ENCODE results near the gene PHYHD1.

Gene PHYHD1
- 0.19 to 1.2 (median 0.94) reads per million in 4 experiments for total RNA-seq

DNA sequence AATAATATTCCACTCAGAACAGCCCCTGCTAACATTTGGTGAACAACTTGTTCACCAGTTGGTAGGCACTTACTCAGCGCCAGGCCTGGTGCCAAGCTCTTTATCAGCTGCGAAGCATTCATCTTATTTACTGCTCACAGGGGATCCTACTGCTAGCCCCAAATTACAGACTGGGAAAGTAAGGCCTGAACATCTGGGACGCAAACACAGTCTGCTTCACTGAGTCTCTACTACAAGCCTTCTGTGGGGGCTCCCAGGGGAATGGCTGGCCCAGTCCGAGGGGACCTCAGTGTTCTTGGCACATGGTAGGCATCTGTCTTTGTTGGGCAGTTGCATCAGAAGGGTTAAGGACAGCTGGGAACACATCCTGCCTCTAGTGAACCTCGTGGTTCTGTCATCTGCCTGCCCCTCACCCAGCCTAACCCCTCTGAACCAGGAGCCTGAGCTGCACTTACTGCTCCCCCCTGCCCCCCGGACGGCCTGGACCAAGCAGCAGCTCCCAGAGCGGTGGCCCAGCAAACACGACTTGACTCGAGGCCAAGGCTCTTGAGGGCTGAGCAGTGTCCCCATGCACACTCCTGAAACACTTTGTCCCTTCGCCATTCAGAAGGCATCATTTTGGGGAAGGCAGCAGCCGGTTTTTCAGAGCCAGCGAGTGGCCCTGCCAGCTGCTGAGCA is at the start of gene PHYHD1:
TSS of gene PHYHD1 (plus strand) at position 602 of the 678 bp plus-strand sequence. CDS start 1,342 bp downstream, outside the sequence.
- DNase-seq: no peak

- no peak for DNase-seq
These were observed 42.9 kb upstream of the PHYHD1 start for GRCh38 chr9:128877852-128878251.

DNA sequence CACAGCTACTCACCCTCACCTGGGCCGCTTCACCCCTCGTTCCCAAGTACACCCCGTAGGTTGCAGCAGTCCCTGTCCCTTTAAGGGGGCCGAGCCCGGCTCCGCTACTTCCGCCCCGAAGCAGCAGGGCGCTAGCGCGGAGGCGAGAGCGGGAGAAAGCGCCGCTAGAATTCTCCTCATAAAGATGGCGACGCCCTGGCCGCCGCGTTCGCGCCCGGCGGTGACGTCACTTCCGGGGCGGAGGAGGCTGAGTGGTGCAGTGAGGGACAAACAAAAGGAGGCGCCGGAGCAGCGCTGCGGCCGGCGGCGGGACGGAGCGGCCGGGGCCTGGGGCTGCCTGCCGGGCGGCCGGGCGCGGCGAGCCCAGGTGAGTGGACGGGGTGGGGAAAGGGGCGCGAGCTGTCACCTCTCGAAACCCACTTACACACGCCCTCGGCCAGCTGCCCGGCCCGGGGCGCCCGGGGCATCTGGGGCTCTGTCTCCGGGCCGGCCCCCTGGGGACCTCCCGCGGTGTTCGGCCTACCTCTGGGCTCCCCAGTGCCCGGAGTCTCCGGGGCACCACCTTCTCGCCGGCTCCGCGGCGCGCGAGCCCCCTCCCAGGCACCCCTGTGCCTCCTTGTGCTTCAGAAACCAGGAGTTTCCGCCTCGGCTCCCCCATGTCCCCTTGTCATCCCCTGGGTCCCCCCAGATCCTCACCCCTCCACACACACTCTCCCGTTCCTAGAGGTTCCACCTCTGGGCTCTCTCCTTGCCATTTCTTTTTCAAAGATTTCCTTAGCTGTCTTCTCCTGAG is 38.7 kb upstream of the PHYHD1 start, which contains the start of the genes KYAT1 and LRRC8A:
TSS of gene KYAT1 (minus strand) at position 67 of the 793 bp plus-strand sequence. CDS start 36,545 bp downstream, outside the sequence.
TSS of gene LRRC8A (plus strand) at position 250 of the 793 bp plus-strand sequence. CDS start 25,032 bp downstream, outside the sequence.
- DNase-seq: peak; percentile 97

DNA sequence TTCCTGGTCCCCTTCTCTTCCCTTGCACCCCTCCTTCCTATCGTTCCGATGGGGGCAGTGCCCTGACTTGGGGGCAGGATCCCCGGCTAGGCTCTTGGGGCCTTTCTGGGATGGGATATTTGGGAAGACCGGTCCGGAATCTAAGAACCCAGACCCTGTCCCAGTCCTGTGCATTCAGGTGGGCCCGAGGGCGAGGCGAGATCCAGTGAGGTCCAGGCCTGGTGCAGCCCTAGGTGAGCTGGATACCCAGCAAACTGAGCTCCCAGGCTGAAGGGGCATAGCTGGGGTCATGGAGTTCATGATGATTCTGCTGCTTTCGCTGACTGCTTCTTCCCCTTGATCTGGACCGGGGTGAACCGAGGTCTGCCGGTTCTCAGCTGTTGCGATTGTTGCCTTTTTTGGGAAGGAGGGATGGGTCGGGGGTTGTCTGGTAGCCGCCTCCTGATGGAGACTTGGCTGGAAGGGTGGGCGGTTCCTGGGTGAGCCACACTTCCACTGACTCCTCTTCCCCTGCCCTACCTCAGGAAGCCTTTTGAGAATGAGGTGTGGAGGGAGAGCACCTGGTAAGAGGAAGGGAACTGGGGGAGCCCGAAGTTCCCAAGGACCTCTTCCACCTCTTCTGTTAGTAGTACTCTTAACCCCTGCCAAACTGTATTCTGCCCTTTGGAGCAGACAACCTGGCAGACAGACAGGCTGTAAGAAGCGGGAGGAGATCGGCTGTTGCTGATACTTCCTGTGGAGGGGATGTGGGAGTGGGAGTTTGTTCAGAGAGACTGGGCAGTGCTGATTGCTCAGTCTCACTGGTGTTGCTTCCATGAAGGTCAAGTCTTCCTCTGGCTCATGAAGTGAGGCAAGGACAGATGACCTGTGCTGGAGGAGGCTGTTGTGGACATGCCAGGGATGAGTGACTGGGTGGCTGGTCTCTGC is 37.8 kb upstream of the PHYHD1 start:
- no peak for DNase-seq

GRCh38 chr9:128884164-128884563 is 36.6 kb upstream of the PHYHD1 start:
- DNase-seq: no peak

DNA sequence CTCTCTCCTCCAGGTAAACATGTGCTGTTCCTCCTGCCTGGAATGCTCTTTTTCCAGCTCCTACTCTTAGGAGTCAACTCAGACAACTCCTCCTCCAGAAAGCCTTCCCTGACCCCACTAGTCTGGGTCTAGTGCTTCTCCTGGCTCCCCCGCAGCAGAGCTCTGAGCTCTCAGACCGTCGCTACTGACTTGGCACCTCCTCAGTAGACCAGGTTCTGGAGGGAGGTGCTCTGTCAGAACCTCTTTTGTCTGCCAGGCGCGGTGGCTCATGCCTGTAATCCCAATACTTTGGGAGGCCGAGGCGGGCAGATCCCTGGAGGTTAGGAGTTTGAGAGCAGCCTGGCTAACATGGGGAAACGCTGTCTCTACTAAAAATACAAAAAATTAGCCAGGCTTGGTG is 35.4 kb upstream of the PHYHD1 start:
- no peak for DNase-seq

- no peak for DNase-seq
These were observed 35.0 kb upstream of the PHYHD1 start for GRCh38 chr9:128885798-128886197.

- DNase-seq: no peak
These were observed 34.4 kb upstream of the PHYHD1 start for GRCh38 chr9:128886211-128886891.

- DNase-seq: no peak
These were observed 33.7 kb upstream of the PHYHD1 start for GRCh38 chr9:128887049-128887448.

- DNase-seq: no peak
These were observed 32.9 kb upstream of the PHYHD1 start for GRCh38 chr9:128887914-128888350.

- DNase-seq: no peak
These were observed 29.2 kb upstream of the PHYHD1 start for GRCh38 chr9:128891321-128892220.

- no peak for DNase-seq
These were observed 28.4 kb upstream of the PHYHD1 start for GRCh38 chr9:128892221-128892921.

DNA sequence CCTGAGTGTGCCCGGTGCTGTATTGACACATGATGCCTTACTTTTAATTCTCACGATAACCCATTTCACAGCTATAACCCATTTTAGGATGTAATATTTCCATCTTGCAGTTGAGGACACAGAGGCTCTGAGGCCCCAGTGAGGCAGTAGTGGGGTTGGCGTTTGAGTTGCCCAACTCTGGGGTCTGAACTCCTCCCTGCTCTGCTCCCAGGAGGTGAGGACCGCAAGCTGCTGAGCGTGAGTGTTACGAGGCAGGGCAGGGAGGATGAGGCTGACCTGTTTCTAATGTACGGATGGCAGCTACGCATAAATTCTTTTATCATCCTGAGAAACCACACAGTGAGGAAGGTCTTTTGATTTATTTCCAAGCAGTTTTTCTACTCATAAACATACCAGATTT is 27.4 kb upstream of the PHYHD1 start:
- no peak for DNase-seq

- DNase-seq: no peak
These were observed 26.0 kb upstream of the PHYHD1 start for GRCh38 chr9:128894764-128895163.

DNA sequence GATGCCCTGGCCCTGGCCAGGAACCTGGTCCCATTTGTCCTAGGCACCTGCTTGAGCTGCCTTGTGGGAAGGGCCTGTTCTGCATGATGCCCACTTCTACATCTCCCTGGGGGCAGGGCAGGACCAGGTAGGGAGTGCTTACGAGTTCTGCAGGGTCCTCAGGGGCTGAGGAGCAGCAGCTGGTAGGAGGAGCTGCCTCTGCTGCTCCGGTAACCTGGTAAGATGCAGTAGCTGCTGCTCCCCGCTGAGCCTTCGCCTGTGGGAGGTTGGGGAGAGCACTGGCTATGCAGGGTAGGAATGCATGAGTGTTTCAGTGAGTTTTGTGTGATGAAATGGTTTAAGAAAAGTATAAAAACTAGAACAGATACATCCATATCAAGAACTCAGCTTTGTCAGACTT is 25.2 kb upstream of the PHYHD1 start:
- DNase-seq: no peak

GRCh38 chr9:128898382-128898781 is 22.4 kb upstream of the PHYHD1 start:
- no peak for DNase-seq

GRCh38 chr9:128898845-128899565 is 21.8 kb upstream of the PHYHD1 start:
- DNase-seq: no peak

- DNase-seq: no peak
These were observed 21.0 kb upstream of the PHYHD1 start for GRCh38 chr9:128899566-128900322.

DNA sequence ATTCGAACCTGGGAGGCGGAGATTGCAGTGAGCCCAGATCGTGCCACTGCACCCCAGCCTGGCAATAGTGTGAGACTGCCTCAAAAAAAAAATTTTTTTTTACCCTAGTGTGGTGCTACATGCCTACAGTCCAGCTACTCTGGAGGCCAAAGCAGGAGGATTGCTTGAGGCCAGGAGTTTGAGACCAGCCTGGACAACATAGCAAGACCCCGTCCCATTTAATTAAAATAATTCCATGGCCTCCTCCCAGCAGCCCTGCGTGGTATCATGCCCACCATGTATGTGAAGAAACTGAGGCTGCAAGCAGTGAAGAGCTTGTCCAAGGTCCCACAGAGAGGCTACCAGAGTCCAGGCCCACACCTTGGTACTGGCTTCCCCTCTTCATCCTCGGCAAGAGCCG is 19.4 kb upstream of the PHYHD1 start:
- no peak for DNase-seq
